NCI-H2227 (cell line): Measurements from ENCODE around the gene FNDC4.

ENCODE experiments used
- DNase-seq: peaks from one replicate; lab custom pipeline; 2025; ENCODE audit not compliant: unreplicated experiment; lab: John Stamatoyannopoulos, UW

FNDC4 gene

DNA sequence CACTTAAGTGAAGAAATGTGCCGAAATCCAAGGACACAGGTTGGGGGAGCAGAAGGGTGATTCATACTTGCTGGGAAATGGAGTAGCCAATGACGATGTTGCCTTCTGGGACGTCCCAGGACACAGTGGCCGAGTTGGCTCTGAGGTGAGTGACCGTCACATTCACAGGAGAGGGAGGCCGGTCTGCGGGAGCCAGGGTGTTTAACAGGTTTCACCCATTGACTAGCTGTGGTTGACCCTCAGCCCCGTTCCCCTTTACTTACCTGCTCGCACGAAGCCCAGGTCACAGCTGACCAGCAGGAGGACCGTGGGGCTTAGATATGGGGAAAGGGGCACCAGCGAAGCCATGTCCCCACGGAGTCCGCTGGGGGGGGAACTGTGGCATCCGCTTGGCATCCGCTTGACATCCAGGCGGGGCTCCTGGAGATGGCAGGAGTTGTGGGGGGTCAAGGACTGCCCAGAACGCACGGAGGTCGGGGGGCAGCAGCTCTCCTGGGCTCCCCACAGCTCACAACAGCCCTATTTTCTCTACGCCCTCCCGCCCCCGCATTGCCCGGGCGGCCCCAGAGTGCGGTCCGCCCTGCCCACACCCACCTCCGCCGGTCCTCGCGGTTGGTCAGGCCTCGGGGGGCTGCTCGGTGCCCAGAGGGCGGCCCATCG, 586 bp downstream of the FNDC4 start:
- DNase-seq: no peak

- no peak for DNase-seq
Measured at GRCh38 chr2:27493948-27494283, 1.1 kb downstream of the FNDC4 start.

DNA sequence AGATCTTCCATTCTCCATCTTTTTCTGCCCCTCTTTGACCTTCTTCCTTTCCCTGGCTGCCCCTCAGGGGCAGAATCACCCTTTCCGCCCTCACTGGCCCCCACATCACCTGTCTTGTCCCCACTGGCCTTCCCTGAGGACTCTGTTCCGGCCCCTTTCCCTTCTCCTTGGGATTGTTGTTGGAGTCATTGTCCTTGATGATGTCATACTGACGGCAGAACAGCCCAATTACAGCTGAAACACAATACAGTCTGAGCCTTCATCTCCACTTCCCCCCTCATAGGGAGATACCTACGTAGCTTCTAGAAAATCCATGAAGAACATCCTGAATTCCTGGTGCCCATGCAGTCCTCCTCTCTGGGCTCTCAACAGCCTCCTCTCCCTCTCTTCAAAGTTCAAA, 2.4 kb downstream of the FNDC4 start:
- DNase-seq: no peak

DNA sequence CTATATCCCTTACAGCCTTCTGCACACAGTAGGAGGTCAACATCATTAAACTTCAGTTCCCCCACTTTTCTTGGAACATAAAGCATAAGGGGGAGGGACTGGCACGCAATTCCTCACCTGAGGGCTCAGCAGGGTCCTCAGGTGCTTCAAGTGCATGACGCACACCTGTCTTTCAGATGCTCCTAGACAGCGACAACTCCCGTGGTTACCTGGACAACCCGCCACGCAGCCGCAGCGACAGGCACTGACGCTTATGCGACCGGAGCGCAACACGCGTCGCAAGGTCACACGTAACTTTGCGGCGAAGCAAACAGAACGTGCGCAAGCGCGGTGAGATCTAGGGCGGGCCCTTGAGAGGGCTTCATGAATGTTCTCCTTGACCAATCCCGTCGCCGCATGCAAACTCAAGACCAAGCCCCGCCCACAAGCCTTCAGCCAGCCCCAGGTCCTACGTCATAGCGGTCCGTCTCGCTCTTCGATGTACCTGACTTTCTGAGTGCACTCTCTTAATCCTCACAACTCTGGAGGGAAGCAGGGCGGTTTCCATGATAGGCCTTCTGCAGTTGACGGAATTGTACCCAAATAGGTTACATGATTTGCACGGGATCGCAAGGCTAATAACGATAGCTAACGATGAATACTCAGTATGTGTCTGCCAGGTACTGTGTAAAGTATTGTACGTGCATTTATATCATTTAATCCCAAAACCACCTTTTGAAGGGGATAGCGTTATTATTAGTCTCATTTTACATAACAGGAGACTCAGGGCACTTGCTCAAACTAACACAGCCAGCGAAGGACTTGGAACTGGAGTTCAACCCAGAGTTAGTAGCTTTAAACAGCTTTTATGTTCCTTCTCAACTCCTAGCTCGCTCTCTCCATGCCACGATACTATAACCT, 5.3 kb downstream of the FNDC4 start, which contains the start of gene IFT172:
Gene IFT172 (minus strand): TSS at position 246 of the 900 bp plus-strand sequence. CDS start 90 bp downstream, at position 156.
- DNase-seq: peak; percentile 100

DNA sequence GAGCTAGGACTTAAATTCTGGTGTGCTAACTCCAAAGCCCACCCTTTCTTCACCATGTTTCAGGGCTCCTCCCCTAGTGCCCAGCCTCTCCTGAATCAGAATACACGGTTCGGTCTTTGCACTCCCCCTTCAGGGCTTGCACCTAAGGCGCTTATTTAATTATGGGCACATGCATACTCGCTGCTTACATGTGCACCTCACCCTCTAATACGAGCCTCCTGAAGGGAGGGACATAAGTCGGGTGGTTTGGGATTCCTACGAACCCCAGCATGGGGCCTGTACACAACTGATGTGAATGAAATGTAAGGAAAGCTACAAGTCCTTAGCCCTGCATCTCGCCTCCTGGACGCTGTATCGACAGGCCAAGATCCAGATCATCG, 5.9 kb downstream of the FNDC4 start:
- peak; percentile 58 for DNase-seq

- no peak for DNase-seq
Measured at GRCh38 chr2:27485496-27485895, 9.5 kb downstream of the FNDC4 start.

GRCh38 chr2:27471961-27472360, 23.0 kb downstream of the FNDC4 start:
- no peak for DNase-seq

GRCh38 chr2:27464443-27464842, 30.6 kb downstream of the FNDC4 start:
- no peak for DNase-seq

DNA sequence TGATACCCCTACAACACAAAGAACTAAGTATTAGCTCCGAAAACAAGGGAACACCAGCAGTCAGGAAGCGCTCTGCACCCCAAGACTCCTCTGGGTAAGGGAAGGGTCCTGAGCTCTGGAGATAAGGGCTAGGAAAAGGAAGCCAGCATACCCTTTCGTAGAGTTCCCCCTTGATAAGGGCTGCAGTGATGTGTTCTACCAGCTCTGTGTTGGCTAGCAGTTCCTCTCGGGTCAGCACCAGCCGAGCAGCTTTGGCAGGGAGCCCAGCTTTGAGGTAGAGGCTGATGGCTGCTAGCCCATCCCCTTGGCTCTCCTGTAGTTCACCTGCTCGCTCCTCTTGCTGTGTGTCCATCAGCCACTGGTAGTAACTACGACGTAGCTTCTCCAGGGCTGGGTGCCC, 33.9 kb downstream of the FNDC4 start:
- no peak for DNase-seq

DNA sequence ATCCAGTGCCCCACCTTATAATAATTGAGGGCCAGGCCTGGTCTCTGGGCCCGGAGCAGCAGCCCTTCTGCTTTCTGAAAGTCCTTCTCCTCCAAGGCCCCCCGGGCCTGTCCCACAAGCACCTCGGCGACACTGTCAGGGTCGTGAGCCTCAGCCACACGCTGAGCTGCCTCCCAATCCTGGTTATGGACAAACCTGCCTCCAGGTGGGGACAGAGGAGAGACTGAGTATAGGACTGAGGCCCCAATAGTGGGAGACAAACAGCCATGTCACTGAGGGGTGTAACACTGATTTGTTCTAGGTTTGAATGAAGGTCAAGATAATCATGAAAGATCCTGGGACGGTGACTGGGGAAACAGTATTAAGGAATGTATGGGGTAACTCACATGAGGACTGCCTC, 41.0 kb downstream of the FNDC4 start:
- DNase-seq: no peak

DNA sequence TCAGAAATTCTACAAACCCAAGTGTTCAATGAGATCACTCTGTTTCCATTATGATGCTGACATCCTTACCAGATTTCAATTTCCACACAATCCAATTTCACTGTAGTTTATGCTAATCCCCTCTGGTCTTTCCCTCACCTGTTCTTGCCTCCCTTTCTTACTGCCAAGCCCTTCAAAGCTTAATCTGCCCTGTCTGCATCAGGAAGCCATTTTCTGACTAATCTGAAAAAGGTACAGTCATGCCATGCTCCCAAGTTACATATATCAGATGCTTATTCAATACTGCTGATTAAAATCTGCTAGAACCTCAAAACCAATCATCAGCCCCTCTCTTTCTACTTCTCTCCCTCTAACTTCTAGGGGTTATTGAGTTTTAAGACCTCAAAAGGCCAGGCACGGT, 43.9 kb downstream of the FNDC4 start:
- DNase-seq: no peak

- no peak for DNase-seq
Measured at GRCh38 chr2:27448381-27448780, 46.6 kb downstream of the FNDC4 start.

DNA sequence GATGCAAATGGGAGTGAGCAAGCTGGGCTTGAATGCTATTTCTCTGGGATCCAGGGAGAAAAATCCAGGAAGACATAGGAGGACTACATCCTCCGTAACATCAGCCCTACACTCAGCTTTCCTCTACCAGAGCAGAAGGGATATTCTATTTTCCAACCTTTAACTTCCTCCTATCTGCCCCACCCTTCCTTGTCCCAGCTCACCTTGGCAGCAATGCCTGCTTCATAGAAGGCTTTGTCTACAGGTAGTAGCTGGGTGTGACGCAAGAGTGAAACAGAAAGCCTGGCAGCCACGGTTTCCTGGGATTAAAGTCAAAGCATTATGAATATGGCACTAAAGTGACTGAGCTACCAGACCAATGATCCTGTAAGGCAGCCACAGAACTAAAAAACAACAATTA, 48.9 kb downstream of the FNDC4 start:
- DNase-seq: no peak

- no peak for DNase-seq
Measured at GRCh38 chr2:27445615-27446014, 49.4 kb downstream of the FNDC4 start.

GRCh38 chr2:27445155-27445554, 49.8 kb downstream of the FNDC4 start:
- no peak for DNase-seq

GRCh38 chr2:27442920-27443282, 52.1 kb downstream of the FNDC4 start:
- DNase-seq: no peak

- no peak for DNase-seq
Measured at GRCh38 chr2:27441958-27442919, 52.8 kb downstream of the FNDC4 start, which contains the start of gene KRTCAP3. TSS of gene KRTCAP3 (plus strand) at chr2:27442381. CDS start at chr2:27442413, 32 bp downstream.
